IPS-15b (cell line): Measurements from ENCODE around the gene SLC35E3.
"Not testable (repeated sequence)": the region's sequence is repeated elsewhere in the genome, so short reads cannot be mapped to it uniquely, and the experiment has no call there.

Source experiments
- H3K27me3 ChIP-seq: one replicate; pipeline ENCODE4 v1.6.1; 2013; ENCODE audit warnings: low read length; ENCODE audit not compliant: control insufficient read depth, insufficient read depth
- H3K36me3 ChIP-seq: one replicate; pipeline ENCODE4 v1.6.1; 2013; ENCODE audit warnings: low read length; ENCODE audit not compliant: control insufficient read depth, insufficient read depth
- H3K4me1 ChIP-seq: one replicate; pipeline ENCODE4 v1.6.1; 2013; ENCODE audit warnings: mild to moderate bottlenecking, low read length; ENCODE audit not compliant: control insufficient read depth, insufficient read depth
- H3K4me3 ChIP-seq: one replicate; pipeline ENCODE4 v1.5.1; 2013; ENCODE audit warnings: low read depth, low read length
- H3K9ac ChIP-seq: one replicate; pipeline ENCODE4 v1.6.1; 2013; ENCODE audit warnings: low read depth, mild to moderate bottlenecking, low read length
- H3K9me3 ChIP-seq: one replicate; pipeline ENCODE4 v1.6.1; 2013; ENCODE audit warnings: mild to moderate bottlenecking, low read length; ENCODE audit not compliant: control insufficient read depth, insufficient read depth

The SLC35E3 gene

GRCh38 chr12:68800294-68800693 lies 54.3 kb downstream of the SLC35E3 start:
- H3K36me3 ChIP-seq = no peaks in the 10 kb centered on the region
- no peak overlapping the region for H3K9ac ChIP-seq
- H3K9me3 ChIP-seq = no peaks in the 10 kb centered on the region
- no peaks in the 10 kb centered on the region for H3K27me3 ChIP-seq
- H3K4me1 ChIP-seq = peaks cover under 1% of the 10 kb centered on the region
- no peak overlapping the region for H3K4me3 ChIP-seq

GRCh38 chr12:68801124-68801523 lies 55.1 kb downstream of the SLC35E3 start:
- H3K9ac ChIP-seq, H3K4me3 ChIP-seq, H3K36me3 ChIP-seq, H3K4me1 ChIP-seq, H3K27me3 ChIP-seq, H3K9me3 ChIP-seq: not testable (repeated sequence)

GRCh38 chr12:68802372-68802745 lies 56.4 kb downstream of the SLC35E3 start:
- not testable (repeated sequence) for H3K27me3 ChIP-seq, H3K36me3 ChIP-seq, H3K9ac ChIP-seq, H3K9me3 ChIP-seq, H3K4me3 ChIP-seq
- H3K4me1 ChIP-seq = peaks cover 10% of the 10 kb centered on the region

- H3K9me3 ChIP-seq, H3K27me3 ChIP-seq, H3K4me3 ChIP-seq, H3K36me3 ChIP-seq, H3K9ac ChIP-seq: not testable (repeated sequence)
- peaks cover 10% of the 10 kb centered on the region for H3K4me1 ChIP-seq
Measured at GRCh38 chr12:68802911-68803651, 57.1 kb downstream of the SLC35E3 start.

- H3K4me3 ChIP-seq = peak overlapping the region; percentile 80
- H3K9ac ChIP-seq = no peak overlapping the region
- no peaks in the 10 kb centered on the region for H3K9me3 ChIP-seq
- peaks cover 10% of the 10 kb centered on the region for H3K4me1 ChIP-seq
- H3K36me3 ChIP-seq = no peaks in the 10 kb centered on the region
- no peaks in the 10 kb centered on the region for H3K27me3 ChIP-seq
Measured at GRCh38 chr12:68803948-68804656, 58.1 kb downstream of the SLC35E3 start.

- H3K36me3 ChIP-seq = peaks cover 4% of the 10 kb centered on the region
- H3K27me3 ChIP-seq = no peaks in the 10 kb centered on the region
- H3K4me3 ChIP-seq = peak overlapping the region; percentile 80
- H3K9me3 ChIP-seq = no peaks in the 10 kb centered on the region
- peaks cover 10% of the 10 kb centered on the region for H3K4me1 ChIP-seq
- peak overlapping the region; percentile 4 for H3K9ac ChIP-seq
Measured at GRCh38 chr12:68804657-68805591, 58.9 kb downstream of the SLC35E3 start.

- no peaks in the 10 kb centered on the region for H3K9me3 ChIP-seq
- H3K36me3 ChIP-seq = peaks cover 5% of the 10 kb centered on the region
- no peaks in the 10 kb centered on the region for H3K27me3 ChIP-seq
- peak overlapping the region; percentile 80 for H3K4me3 ChIP-seq
- no peak overlapping the region for H3K9ac ChIP-seq
- peaks cover 10% of the 10 kb centered on the region for H3K4me1 ChIP-seq
Measured at GRCh38 chr12:68805592-68806120, 59.7 kb downstream of the SLC35E3 start.

GRCh38 chr12:68806488-68807237 lies 60.7 kb downstream of the SLC35E3 start:
- H3K4me3 ChIP-seq = peak overlapping the region; percentile 66
- peaks cover 10% of the 10 kb centered on the region for H3K4me1 ChIP-seq
- H3K36me3 ChIP-seq = peaks cover 5% of the 10 kb centered on the region
- no peaks in the 10 kb centered on the region for H3K9me3 ChIP-seq
- H3K27me3 ChIP-seq = no peaks in the 10 kb centered on the region
- no peak overlapping the region for H3K9ac ChIP-seq

GRCh38 chr12:68807274-68807575 lies 61.2 kb downstream of the SLC35E3 start:
- H3K9me3 ChIP-seq, H3K27me3 ChIP-seq, H3K9ac ChIP-seq, H3K36me3 ChIP-seq: not testable (repeated sequence)
- Histone ChIP-seq H3K4me3 (peak overlapping the region; percentile 66), H3K4me1 (peaks cover 10% of the 10 kb centered on the region)

GRCh38 chr12:68807576-68808387 lies 61.8 kb downstream of the SLC35E3 start, which contains the start of gene MDM2:
MDM2 (plus strand) TSS chr12:68808177; CDS start chr12:68808478, 301 bp downstream.
- Histone ChIP-seq H3K9ac (peak within 1 kb of the TSS; percentile 99), H3K36me3 (peaks cover 5% of the 10 kb centered on the region), H3K4me3 (peak within 1 kb of the TSS; percentile 90), H3K4me1 (peaks cover 10% of the 10 kb centered on the region), H3K27me3 (no peaks in the 10 kb centered on the region), H3K9me3 (no peaks in the 10 kb centered on the region)
